ENCODE data around the gene MTA3.

The MTA3 gene

GRCh38 chr2:42755191-42755880, 186.9 kb downstream of the MTA3 start:
- TF ChIP-seq CTCF (conservative IDR thresholded peaks at IDR 0.05; ENCODE audit: low read length) (no peak), EZH2phosphoT487 (IDR thresholded peaks at IDR 0.05; ENCODE audit: borderline replicate concordance) (no peak)
- Histone ChIP-seq H3K36me3 (ENCODE audit: insufficient read depth, low read length) (no peaks in the 10 kb centered on the region; the same call in 1 of the 2 replicates), H3K79me2 (ENCODE audit: insufficient read depth, low read length) (no peaks in the 10 kb centered on the region), H3K9ac (ENCODE audit: low read depth, low read length, poor library complexity, severe bottlenecking) (no peak overlapping the region), H3K9me3 (ENCODE audit: insufficient read depth, low read depth, low read length) (no peaks in the 10 kb centered on the region), H3F3A (ENCODE audit: low read depth) (no peaks in the 10 kb centered on the region), H3K4me3 (ENCODE audit: low read length, poor library complexity, severe bottlenecking) (no peak overlapping the region), H3K4me1 (ENCODE audit: insufficient read depth, low read length, poor library complexity, severe bottlenecking) (peaks cover 4% of the 10 kb centered on the region), H3K27me3 (ENCODE audit: insufficient read depth, low read length, poor library complexity, severe bottlenecking) (no peaks in the 10 kb centered on the region), H4K20me1 (ENCODE audit: insufficient read depth, low read length, poor library complexity, severe bottlenecking) (no peaks in the 10 kb centered on the region), H3K9me2 (replicated peaks; ENCODE audit: low read depth, low read length) (no peaks in the 10 kb centered on the region), H2AFZ (ENCODE audit: low read length) (no peak overlapping the region), H3K4me2 (ENCODE audit: low read depth, low read length, poor library complexity, severe bottlenecking) (no peak overlapping the region)

- H3K9ac ChIP-seq (ENCODE audit: low read depth, low read length, poor library complexity, severe bottlenecking): no peak overlapping the region
These were observed 187.8 kb downstream of the MTA3 start for GRCh38 chr2:42756150-42756775.

GRCh38 chr2:42756966-42757513, 188.6 kb downstream of the MTA3 start:
- H3F3A ChIP-seq (ENCODE audit: low read depth): no peaks in the 10 kb centered on the region
- no peak overlapping the region for H3K4me2 ChIP-seq (ENCODE audit: low read depth, low read length, poor library complexity, severe bottlenecking)
- no peak for TF ChIP-seq EZH2phosphoT487 (IDR thresholded peaks at IDR 0.05; ENCODE audit: borderline replicate concordance)
- no peak for TF ChIP-seq CTCF (conservative IDR thresholded peaks at IDR 0.05; ENCODE audit: low read length)

More at GRCh38 chr2:42756150-42756775, 187.8 kb downstream of the MTA3 start:
- Histone ChIP-seq H3K4me2 (ENCODE audit: low read depth, low read length, poor library complexity, severe bottlenecking) (no peak overlapping the region), H2AFZ (ENCODE audit: low read length) (no peak overlapping the region), H3F3A (ENCODE audit: low read depth) (no peaks in the 10 kb centered on the region), H3K36me3 (ENCODE audit: insufficient read depth, low read length) (no peaks in the 10 kb centered on the region; the same call in 1 of the 2 replicates), H3K9me3 (ENCODE audit: insufficient read depth, low read depth, low read length) (no peaks in the 10 kb centered on the region), H3K79me2 (ENCODE audit: insufficient read depth, low read length) (no peaks in the 10 kb centered on the region), H3K9me2 (replicated peaks; ENCODE audit: low read depth, low read length) (no peaks in the 10 kb centered on the region), H4K20me1 (ENCODE audit: insufficient read depth, low read length, poor library complexity, severe bottlenecking) (no peaks in the 10 kb centered on the region), H3K27me3 (ENCODE audit: insufficient read depth, low read length, poor library complexity, severe bottlenecking) (no peaks in the 10 kb centered on the region), H3K4me3 (ENCODE audit: low read length, poor library complexity, severe bottlenecking) (no peak overlapping the region), H3K4me1 (ENCODE audit: insufficient read depth, low read length, poor library complexity, severe bottlenecking) (peaks cover 4% of the 10 kb centered on the region)
- no peak for TF ChIP-seq EZH2phosphoT487 (IDR thresholded peaks at IDR 0.05; ENCODE audit: borderline replicate concordance)
- TF ChIP-seq CTCF (conservative IDR thresholded peaks at IDR 0.05; ENCODE audit: low read length): no peak

More at GRCh38 chr2:42756966-42757513, 188.6 kb downstream of the MTA3 start:
- Histone ChIP-seq H3K4me3 (ENCODE audit: low read length, poor library complexity, severe bottlenecking) (no peak overlapping the region), H3K36me3 (ENCODE audit: insufficient read depth, low read length) (no peaks in the 10 kb centered on the region; the same call in 1 of the 2 replicates), H3K9ac (ENCODE audit: low read depth, low read length, poor library complexity, severe bottlenecking) (no peak overlapping the region), H2AFZ (ENCODE audit: low read length) (no peak overlapping the region), H3K79me2 (ENCODE audit: insufficient read depth, low read length) (no peaks in the 10 kb centered on the region), H3K9me2 (replicated peaks; ENCODE audit: low read depth, low read length) (no peaks in the 10 kb centered on the region), H3K27me3 (ENCODE audit: insufficient read depth, low read length, poor library complexity, severe bottlenecking) (no peaks in the 10 kb centered on the region), H3K9me3 (ENCODE audit: insufficient read depth, low read depth, low read length) (no peaks in the 10 kb centered on the region), H3K4me1 (ENCODE audit: insufficient read depth, low read length, poor library complexity, severe bottlenecking) (peaks cover 4% of the 10 kb centered on the region), H4K20me1 (ENCODE audit: insufficient read depth, low read length, poor library complexity, severe bottlenecking) (no peaks in the 10 kb centered on the region)

Measured in Loucy (cell line).